Smooth muscle cell (in vitro differentiated cells): Measurements from ENCODE around the gene ZNF232. TPM values are rescaled to one million over a fixed set of nuclear protein-coding genes. Genes with fewer than 3 reads are reported as not detected.
"Not testable (repeated sequence)": the region's sequence is repeated elsewhere in the genome, so short reads cannot be mapped to it uniquely, and the experiment has no call there.

Source experiments
- DNase-seq: peaks from one replicate; lab custom pipeline; 2025; ENCODE audit not compliant: unreplicated experiment; lab: John Stamatoyannopoulos, UW
- H2AFZ ChIP-seq: fragments of 200-600 bp; sonication (generic); 2 replicates; pipeline ENCODE4 v1.6.0; 2016; ENCODE audit warnings: antibody characterized with exemption, low read depth, mild to moderate bottlenecking
- H3F3A ChIP-seq: fragments of 200-600 bp; sonication (generic); 2 replicates; pipeline ENCODE4 v1.6.0; 2017; ENCODE audit warnings: antibody characterized with exemption, low read depth
- H3K27ac ChIP-seq: fragments of 200-600 bp; sonication (generic); 2 replicates; pipeline ENCODE4 v1.5.1; 2016; ENCODE audit warnings: low read depth, mild to moderate bottlenecking
- H3K27me3 ChIP-seq: fragments of 200-600 bp; sonication (generic); 2 replicates; pipeline ENCODE4 v1.6.1; 2016; ENCODE audit warnings: low read depth, mild to moderate bottlenecking
- H3K36me3 ChIP-seq: fragments of 200-600 bp; sonication (generic); 2 replicates; pipeline ENCODE4 v1.5.1; 2016; ENCODE audit warnings: low read depth
- H3K4me1 ChIP-seq: fragments of 200-600 bp; sonication (generic); 2 replicates; pipeline ENCODE4 v1.5.1; 2016; ENCODE audit warnings: low read depth
- H3K4me2 ChIP-seq: fragments of 200-600 bp; sonication (generic); 2 replicates; pipeline ENCODE4 v1.6.0; 2016; ENCODE audit warnings: mild to moderate bottlenecking
- H3K4me3 ChIP-seq: fragments of 200-600 bp; sonication (generic); 2 replicates; pipeline ENCODE4 v1.5.1; 2016; ENCODE audit warnings: mild to moderate bottlenecking
- H3K79me2 ChIP-seq: fragments of 200-600 bp; sonication (generic); 2 replicates; pipeline ENCODE4 v1.6.0; 2016; ENCODE audit warnings: low read depth, mild to moderate bottlenecking
- H3K9ac ChIP-seq: fragments of 200-600 bp; sonication (generic); 2 replicates; pipeline ENCODE4 v1.6.0; 2016; ENCODE audit warnings: low read depth
- H3K9me3 ChIP-seq: fragments of 200-600 bp; sonication (generic); replicated peaks from 2 replicates; pipeline ENCODE4 v1.5.1; 2016; ENCODE audit warnings: low read depth
- H4K20me1 ChIP-seq: fragments of 200-600 bp; sonication (generic); 2 replicates; pipeline ENCODE4 v1.6.0; 2016; ENCODE audit warnings: low read depth
- CTCF ChIP-seq: fragments of 200-600 bp; sonication (generic); IDR thresholded peaks from 2 replicates; pipeline ENCODE4 v1.5.1; 2017; ENCODE audit warnings: borderline replicate concordance, mild to moderate bottlenecking, antibody characterized with exemption; ENCODE audit not compliant: insufficient read depth, poor library complexity, severe bottlenecking
- WGBS: methylation state at CpG from one replicate; pipeline ENCODE4 v1.1.7; 2016; ENCODE audit warnings: low lambda C conversion rate; 5-methylcytosine and 5-hydroxymethylcytosine counted together
- polyA plus RNA-seq: library from polyadenylated mRNA; unstranded; fragments of >200 nt; fragmentation: Nextera tagmentation; extraction: Ambion mirVana; gene quantifications from 2 replicates; pipeline ENCODE4 v1.2.1, GENCODE V29; 2016
- total RNA-seq: library from RNA; depleted of rRNA; stranded (reverse); fragments of >200 nt; gene quantifications from 2 replicates; pipeline ENCODE4 v1.2.3, GENCODE V29; 2014

The ZNF232 gene
- total and polyA plus RNA-seq, 2 experiments from 2014 or later, result 11.2 to 12.8 TPM

GRCh38 chr17:5128905-5129535 is 17.3 kb upstream of the ZNF232 start:
- no peaks in the 10 kb centered on the region for H3K9me3 ChIP-seq
- H3K4me3 ChIP-seq, result no peak overlapping the region
- WGBS, result 82% methylated on average over 11 of the region's 11 CpGs
- no peaks in the 10 kb centered on the region for H4K20me1 ChIP-seq
- no peaks in the 10 kb centered on the region for H3F3A ChIP-seq
- no peaks in the 10 kb centered on the region for H3K79me2 ChIP-seq
- no peak overlapping the region for H3K9ac ChIP-seq
- no peak overlapping the region for H3K27ac ChIP-seq
- no peak for DNase-seq
- H3K4me1 ChIP-seq, result no peaks in the 10 kb centered on the region
- TF ChIP-seq CTCF, result no peak
- no peak overlapping the region for H3K4me2 ChIP-seq
- no peaks in the 10 kb centered on the region for H3K27me3 ChIP-seq
- no peak overlapping the region for H2AFZ ChIP-seq
- no peaks in the 10 kb centered on the region for H3K36me3 ChIP-seq

- H2AFZ ChIP-seq, H3F3A ChIP-seq, H3K36me3 ChIP-seq, H3K4me3 ChIP-seq, H4K20me1 ChIP-seq, H3K9me3 ChIP-seq, H3K79me2 ChIP-seq, H3K27me3 ChIP-seq, H3K27ac ChIP-seq, H3K4me2 ChIP-seq, H3K9ac ChIP-seq, H3K4me1 ChIP-seq, DNase-seq: not testable (repeated sequence)
- WGBS, result 88% methylated on average over 8 of the region's 8 CpGs
Measured at GRCh38 chr17:5128387-5128786, 16.7 kb upstream of the ZNF232 start.

- H3K4me2 ChIP-seq, result no peak overlapping the region
- H3K27me3 ChIP-seq, result no peaks in the 10 kb centered on the region
- no peak overlapping the region for H3K9ac ChIP-seq
- no peak overlapping the region for H2AFZ ChIP-seq
- no peaks in the 10 kb centered on the region for H4K20me1 ChIP-seq
- whole genome bisulfite sequencing, result 83% methylated on average over 4 of the region's 4 CpGs
- TF ChIP-seq CTCF, result no peak
- no peaks in the 10 kb centered on the region for H3K9me3 ChIP-seq
- DNase-seq, result no peak
- no peak overlapping the region for H3K27ac ChIP-seq
- no peaks in the 10 kb centered on the region for H3K36me3 ChIP-seq
- no peaks in the 10 kb centered on the region for H3F3A ChIP-seq
- H3K79me2 ChIP-seq, result no peaks in the 10 kb centered on the region
- no peaks in the 10 kb centered on the region for H3K4me1 ChIP-seq
- H3K4me3 ChIP-seq, result no peak overlapping the region
Measured at GRCh38 chr17:5127910-5128309, 16.2 kb upstream of the ZNF232 start.

GRCh38 chr17:5126719-5127488 is 15.2 kb upstream of the ZNF232 start:
- Histone ChIP-seq H3K27ac (no peak overlapping the region), H3K4me3 (no peak overlapping the region), H3K4me1 (peaks cover 5% of the 10 kb centered on the region), H3K27me3 (no peaks in the 10 kb centered on the region), H3K9ac (no peak overlapping the region), H2AFZ (no peak overlapping the region), H3K79me2 (no peaks in the 10 kb centered on the region), H4K20me1 (no peaks in the 10 kb centered on the region), H3F3A (no peaks in the 10 kb centered on the region), H3K4me2 (no peak overlapping the region), H3K36me3 (no peaks in the 10 kb centered on the region), H3K9me3 (no peaks in the 10 kb centered on the region)
- DNase-seq, result no peak
- TF ChIP-seq CTCF, result no peak
- WGBS, result 87% methylated on average over 14 of the region's 17 CpGs

- not testable (repeated sequence) for H3K27me3 ChIP-seq, H3K36me3 ChIP-seq, H3F3A ChIP-seq, H3K4me3 ChIP-seq, H3K4me1 ChIP-seq, H3K9ac ChIP-seq, H4K20me1 ChIP-seq, H3K4me2 ChIP-seq, H3K79me2 ChIP-seq, DNase-seq, H3K9me3 ChIP-seq, H2AFZ ChIP-seq, H3K27ac ChIP-seq
- 85% methylated on average over 7 of the region's 7 CpGs for WGBS
Measured at GRCh38 chr17:5124896-5125295, 13.2 kb upstream of the ZNF232 start.

- 72% methylated on average over 5 of the region's 5 CpGs for WGBS
- not testable (repeated sequence) for H3K4me3 ChIP-seq, H3K4me1 ChIP-seq, H3K9ac ChIP-seq, H3K79me2 ChIP-seq, H2AFZ ChIP-seq, H3K9me3 ChIP-seq, DNase-seq, H3K27ac ChIP-seq, H4K20me1 ChIP-seq, H3K36me3 ChIP-seq, H3K4me2 ChIP-seq, H3K27me3 ChIP-seq, H3F3A ChIP-seq
Measured at GRCh38 chr17:5124125-5124760, 12.6 kb upstream of the ZNF232 start.
